Fibroblast of skin of left biceps (primary cell): ENCODE results near the gene AP1S3.
"Not testable (repeated sequence)": the region's sequence is repeated elsewhere in the genome, so short reads cannot be mapped to it uniquely, and the experiment has no call there.

ENCODE experiments used
- DNase-seq, 2 experiments: peaks; one replicate each; pipeline ENCODE4 v3.0.0-alpha.2; 2013; ENCODE audit warnings: low read depth in 2 of 2

AP1S3 gene

DNA sequence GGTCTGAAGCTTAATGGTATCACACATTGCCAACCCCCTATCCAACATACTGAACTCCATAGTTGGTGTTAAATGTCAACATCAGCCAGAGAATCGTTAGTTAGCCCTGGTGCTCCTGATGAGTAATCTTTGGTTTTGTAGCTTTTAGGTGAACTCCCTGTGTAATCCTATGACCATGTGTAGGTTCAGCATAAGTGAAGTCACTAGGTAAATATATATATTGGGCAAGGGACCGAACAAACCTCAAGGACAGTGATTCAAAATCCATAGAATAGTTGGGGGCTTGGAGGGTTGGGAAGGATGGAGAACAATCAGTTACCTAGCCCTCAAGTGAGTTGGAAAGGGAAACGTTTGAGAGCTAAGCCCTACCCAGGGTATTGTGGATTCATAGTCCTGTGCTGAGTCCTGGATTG is 16.0 kb upstream of the AP1S3 start:
- no peak for DNase-seq

DNA sequence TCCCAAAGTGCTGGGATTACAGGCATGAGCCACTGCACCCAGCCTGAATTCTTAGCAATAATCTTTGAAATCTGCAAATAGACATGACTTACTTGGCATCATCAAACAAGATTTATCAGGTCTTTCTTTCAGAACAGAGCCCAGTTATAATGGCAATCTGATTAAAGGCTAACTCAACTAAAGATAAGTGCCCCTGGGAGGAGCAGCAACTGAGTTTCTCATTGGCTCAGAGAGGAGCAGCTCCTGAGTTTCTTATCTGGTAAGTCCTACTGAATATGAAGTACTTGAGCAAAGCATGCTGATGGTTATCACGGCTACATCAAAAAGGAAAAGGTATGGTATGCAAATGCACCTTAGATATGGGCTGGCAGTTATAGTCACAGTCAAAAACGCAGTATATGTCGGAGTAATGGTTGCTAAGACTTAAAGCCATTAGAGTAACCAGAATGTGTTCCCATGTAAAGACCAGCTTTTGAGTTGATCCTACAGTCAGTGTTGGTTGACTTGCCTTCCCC is 15.0 kb upstream of the AP1S3 start:
- no peak for DNase-seq

GRCh38 chr2:223847410-223847809 is 10.0 kb upstream of the AP1S3 start:
- DNase-seq: no peak

GRCh38 chr2:223846515-223846914 is 9.1 kb upstream of the AP1S3 start:
- DNase-seq: peak in 1 of 2 experiments; percentile 36

DNA sequence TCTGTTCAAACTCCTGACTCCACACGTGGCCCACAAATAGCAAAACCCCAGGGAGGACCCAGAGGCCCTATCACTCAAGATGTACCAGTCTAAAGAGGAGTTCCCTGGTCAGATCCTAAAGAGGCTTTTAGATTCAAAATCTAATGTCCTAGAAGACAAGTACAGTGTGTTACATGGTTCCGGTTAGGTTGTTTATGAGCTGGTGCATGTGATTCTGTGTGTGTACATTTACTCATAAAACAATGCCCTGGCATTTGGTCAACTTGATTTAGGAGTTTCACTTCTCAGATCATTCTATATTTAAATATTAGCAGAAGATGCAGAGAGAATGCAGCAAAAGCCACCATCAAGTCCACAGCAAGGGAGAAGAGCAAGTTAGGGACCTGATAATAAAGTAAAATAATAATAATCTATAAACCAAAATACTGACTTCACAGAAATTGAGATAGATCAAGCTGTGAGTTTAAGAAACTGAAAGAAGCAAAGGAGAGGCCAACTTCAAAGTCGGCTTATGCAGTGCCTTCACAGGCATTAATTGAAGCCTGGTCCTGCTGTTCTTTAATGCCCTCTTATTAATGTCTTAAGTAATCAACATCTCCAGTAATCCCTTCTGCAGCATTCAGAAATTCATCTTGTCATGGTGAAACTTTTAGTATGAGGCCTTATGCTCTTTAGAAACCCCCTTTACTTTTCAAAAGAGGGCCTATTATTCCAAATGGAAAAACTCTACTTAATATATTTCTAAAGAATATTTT is 4.2 kb upstream of the AP1S3 start:
- DNase-seq: no peak

DNA sequence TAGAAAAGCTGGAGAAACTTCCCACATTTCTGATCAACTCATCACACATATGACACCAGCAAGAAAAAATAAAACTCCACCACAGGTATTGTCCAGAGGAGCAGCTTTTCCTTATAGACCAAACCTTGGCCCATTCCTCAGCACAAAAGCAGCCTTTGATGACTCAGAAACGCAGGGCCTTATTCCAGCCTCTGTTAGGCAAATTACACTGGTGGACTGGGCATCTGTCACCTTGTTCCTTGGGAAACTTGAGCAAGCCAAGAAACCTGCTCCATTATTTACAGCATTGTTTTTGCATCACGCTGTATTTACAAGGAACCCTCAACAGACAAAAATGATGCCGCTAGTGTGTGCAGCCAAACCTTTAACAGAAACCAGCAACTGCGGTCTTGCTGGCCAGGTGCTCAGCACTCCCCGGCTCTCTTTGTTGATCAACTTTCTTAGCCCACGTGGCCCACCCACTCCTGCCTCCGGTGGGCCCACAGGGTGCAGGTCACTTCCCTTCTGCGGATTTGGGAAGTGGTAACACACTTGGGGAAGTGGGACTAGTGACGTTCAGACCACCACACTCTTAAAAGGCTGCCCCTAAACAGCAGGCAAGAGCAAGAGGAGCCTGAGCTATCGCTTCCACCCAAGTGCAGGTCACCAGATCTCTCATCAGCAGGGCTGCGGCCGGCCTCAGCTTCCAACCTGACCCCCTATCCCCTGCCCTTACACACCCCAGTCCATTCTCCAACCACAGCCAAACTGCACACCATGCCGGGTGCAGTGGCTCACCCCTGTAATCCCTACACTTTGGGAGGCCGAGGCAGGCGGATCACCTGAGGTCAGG is 1.5 kb downstream of the AP1S3 start:
- no peak for DNase-seq

DNA sequence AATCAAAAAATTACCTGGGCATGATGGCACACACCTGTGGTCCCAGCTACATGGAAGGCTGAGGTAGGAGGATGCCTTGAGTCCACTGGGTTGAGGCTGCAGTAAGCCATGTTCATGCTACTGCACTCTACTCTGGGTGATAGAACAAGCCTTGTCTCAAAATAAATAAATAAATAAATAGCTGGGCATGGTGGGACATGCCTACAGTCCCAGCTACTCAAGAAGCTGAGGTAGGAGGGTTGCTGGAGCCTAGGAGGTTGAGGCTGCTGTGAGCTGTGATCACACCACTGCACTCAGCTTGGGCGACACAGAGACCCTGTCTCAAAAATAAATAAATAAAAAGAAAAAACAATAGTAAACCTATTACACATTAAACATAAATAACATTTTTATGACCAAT is 3.0 kb downstream of the AP1S3 start:
- no peak for DNase-seq

DNA sequence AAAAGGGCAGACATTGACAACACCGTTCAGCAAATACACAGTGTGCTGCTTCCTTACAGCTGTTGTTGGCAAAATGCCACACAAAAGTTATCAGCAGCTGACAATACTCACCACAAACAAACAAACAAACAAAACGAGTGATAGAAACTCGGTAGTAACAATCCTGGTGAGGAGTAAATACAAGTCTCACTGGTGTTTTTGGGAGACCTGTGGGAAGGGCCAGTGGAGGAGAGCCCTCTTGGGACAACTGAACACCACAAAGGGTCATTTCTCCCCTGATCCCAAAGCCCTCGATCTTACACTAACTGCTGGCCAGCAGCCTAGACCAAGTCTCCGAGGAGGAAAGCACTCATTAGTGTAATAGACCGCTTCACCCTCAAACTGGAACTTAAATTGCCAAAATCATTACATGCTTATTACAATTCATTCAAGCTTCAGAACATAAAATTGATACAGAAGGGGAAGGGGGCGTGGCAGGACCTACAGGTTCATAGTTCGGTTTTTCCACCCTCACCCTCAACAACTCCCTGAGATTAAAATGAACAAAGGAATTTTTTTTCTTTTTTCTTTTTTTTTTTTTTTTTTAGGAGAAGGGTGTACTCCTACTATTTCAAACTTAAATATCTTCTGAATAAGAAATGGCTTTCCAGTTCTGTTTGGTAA is 5.0 kb downstream of the AP1S3 start:
- DNase-seq: no peak

- DNase-seq: no peak
These were observed 8.3 kb downstream of the AP1S3 start for GRCh38 chr2:223829128-223829527.

DNA sequence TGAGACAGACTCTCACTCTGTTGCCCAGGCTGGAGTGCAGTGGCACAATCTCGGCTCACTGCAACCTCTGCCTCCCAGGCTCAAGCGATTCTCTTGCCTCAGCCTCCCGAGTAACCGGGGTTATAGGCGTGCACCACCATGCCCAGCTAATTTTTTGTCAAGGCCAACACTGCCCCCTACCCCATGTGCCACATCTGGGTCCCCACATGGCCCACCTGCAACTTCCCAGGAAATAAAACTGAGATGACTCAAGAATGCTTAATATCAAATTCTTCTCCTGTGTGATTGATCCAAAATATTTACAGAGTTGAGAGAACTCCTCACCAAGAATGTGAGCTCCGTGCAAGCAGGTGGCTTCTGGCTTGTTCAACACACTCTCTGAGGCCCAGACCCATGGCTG is 9.1 kb downstream of the AP1S3 start:
- DNase-seq: no peak

DNA sequence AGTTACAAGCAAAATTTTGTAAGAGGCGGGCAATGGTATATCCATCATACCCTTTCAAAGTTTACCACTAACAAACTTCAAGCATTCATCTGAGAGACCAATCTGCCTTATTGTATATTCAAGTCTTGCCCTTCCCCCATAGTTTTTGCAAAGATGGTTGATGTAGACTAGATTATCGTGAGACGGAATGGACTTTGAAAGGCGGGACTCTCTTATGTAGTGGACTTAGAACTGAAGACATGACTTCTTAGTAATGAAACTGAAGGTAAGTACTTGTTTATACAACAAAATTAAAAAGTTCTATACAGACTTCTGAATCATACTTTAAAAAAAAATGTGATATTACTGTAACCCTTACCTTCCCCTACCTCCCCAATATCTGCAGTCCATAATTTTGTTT is 10.4 kb downstream of the AP1S3 start:
- DNase-seq: no peak

DNA sequence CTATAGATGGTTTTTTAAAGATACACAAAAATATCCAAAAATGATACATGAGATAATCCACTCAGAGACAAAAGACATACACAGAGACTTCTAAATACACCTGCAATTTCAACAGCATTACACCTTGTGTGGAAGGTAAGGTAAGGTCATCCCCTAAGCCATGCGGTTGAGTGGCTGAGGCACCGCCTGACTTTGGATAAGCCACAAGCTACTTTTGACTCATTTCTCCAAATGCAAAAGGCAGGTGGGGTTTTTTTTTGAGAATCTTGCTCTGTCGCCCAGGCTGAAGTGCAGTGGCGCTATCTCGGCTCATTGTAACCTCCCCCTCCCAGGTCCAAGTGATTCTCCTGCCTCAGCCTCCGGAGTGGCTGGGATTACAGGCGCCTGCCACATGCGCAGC is 13.1 kb downstream of the AP1S3 start:
- DNase-seq: no peak

DNA sequence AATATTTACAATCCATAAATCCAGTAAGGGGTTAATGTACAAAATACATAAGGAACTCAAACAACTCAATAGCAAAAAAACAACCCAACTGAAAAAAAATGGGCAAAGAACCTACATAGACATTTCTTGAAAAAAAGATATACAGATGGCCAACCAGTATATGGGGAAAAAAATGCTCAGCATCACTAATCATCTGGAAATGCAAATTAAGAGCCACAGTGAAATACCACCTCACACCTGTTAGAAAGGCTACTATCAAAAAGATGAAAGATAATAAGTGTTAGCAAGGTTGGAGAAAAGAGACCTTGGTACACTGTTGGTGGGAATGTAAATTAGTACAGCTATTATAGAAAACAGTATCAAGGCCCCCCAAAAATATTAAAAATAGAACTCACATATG is 14.6 kb downstream of the AP1S3 start:
- DNase-seq: no peak

DNA sequence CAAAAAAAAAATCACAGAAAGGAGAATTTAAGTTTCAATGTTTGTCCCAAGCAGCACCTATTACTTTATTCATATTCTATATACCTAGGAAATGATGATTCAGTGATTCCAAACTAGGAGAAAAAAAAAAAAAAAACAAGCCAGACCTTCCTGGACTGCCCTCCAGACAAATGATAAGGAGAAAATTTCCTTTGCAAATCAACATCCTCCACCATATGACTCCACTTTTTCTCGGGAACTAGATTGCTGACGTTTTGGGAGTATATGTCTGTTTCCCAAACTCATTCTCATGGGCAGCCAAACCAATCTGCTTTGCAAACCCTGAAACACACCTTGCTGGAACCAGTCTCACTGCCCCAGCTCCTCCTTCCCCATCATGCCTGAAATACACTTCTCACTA is 16.8 kb downstream of the AP1S3 start:
- no peak for DNase-seq

DNA sequence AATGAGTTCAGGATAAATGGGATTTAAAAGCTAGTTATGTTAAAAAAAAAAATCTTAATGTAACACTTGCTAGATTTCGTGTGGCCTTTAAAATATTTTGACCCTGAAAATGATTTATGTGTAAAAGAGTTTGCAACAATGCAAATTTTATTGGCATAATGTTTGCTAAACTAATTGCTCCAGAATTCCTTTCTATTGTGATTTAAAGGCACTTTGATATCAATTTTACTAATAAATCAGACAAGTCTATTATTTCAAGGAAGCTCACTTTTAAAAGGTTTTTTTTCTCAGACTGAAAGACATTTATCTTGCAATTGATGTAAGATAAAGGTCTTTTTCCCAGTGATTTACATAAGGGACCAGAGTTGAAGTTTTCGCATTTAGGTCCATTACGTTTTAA is 17.5 kb downstream of the AP1S3 start:
- no peak for DNase-seq

DNA sequence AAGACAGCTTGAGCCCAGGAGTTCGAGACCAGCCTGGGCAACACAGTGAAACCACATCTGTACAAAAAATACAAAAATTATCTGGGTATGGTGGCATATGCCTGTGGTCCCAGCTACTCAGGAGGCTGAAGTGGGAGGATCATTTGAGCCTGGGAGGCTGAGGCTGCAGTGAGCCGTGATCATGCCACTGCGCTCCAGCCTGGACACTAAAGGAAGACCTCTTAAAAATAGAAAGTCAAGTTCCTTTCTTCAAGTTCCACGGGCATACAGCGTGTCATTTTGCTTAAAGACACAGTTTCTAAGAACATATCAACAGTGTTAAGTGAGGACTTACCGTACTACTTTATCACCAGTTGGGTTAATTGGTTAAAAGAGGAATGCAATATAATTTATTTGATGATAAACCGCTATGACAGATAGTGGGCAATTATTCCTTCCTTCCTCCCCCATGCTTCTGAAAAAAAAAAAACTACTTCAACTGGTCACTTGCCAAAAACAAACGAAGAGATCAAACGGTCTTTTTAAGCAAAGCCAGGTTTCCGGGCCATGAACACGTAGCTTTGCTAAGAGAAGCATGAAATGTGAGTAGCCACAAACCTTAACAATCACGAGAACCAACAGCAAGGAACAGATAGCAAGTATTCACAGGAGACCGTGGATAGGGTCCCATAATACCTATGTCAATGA is 21.4 kb downstream of the AP1S3 start:
- no peak for DNase-seq

- DNase-seq: peak in 1 of 2 experiments; percentile 47
These were observed 22.0 kb downstream of the AP1S3 start for GRCh38 chr2:223815186-223815883.

DNA sequence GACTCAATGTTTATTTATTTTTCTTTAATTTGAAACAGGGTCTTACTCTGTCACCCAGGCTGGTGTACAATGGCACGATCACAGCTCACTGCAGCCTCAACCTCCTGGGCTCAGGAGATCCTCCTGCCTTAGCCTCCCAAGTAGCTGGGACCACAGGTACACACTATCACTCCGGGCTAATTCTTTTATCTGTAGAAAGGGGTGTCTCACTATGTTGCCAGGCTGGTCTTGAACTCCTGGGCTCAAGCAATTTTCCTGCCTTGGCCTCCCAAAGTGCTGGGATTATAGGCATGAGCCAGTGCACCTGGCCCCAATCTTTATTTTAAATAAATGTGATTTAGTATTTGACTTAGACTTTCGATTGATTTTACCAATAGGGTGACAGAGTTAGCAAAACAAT is 22.6 kb downstream of the AP1S3 start:
- not testable (repeated sequence) for DNase-seq

DNA sequence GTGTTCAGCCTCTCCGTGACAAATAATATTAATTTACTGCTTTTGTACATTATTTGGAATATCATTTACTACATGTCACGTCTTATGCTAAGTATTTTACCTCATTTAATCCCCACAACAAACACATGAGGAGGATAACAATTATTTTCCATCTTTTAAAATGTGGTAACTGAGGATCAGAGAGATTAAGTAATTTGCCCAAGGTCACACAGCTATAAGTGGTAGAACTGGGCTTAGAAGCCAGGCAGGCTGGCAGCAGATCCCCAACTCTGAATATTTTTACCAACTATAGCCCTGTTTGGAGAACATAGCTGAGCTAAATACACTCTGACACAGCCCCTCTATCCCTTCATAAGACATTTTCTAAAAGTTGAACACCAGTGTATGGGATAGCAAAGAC is 24.1 kb downstream of the AP1S3 start:
- DNase-seq: no peak

GRCh38 chr2:223811757-223812156 is 25.6 kb downstream of the AP1S3 start:
- peak in 1 of 2 experiments; percentile 4 for DNase-seq

DNA sequence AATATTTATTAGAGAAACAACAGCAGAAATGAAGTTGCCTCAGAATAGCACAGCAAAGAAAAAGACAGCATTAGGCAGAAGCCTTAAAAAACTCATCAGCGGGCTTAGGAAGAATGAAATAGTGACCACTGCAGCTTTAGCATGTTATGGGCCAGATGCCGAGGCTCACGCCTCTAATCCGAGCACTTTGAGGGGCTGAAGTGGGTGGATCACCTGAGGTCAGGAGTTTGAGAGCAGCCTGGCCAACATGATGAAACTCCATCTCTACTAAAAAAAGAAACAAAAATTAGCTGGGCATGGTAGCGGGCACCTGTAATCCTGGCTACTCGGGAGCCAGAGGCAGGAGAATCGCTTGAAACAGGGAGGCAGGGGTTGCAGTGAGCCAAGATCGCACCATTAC is 32.4 kb downstream of the AP1S3 start:
- no peak for DNase-seq
